Measurements from ENCODE around the gene DDIT3. TPM values are rescaled to one million over a fixed set of nuclear protein-coding genes. Genes with fewer than 3 reads are reported as not detected.

DDIT3 gene
- total and polyA plus RNA-seq, 2 experiments from 2014 or later = 33.8 to 44.2 TPM

DNA sequence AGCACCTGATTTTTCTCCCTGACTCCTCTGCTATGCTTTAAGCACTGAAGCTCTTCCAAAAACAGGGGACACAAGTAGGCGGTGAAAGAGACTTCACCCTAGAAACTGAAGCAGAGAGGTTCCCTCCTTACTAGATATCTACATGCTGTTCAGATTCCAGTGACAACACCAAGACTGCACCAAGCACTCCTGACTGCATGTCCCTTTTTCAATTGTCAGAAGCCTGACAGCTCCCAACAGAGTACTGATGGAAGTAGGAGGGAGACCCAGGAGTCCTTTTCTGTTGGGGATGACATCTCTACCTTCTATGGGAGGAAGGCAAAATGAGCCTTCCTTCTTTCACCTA lies 16.3 kb upstream of the DDIT3 start:
- Histone ChIP-seq H3K27ac (no peak overlapping the region), H3K9me3 (ENCODE audit: low read depth) (no peaks in the 10 kb centered on the region), H3K27me3 (no peaks in the 10 kb centered on the region), H3K4me1 (ENCODE audit: low read depth) (no peaks in the 10 kb centered on the region), H3K36me3 (peaks cover 35% of the 10 kb centered on the region), H3K4me3 (no peak overlapping the region)
- TF ChIP-seq, protein P1, sequence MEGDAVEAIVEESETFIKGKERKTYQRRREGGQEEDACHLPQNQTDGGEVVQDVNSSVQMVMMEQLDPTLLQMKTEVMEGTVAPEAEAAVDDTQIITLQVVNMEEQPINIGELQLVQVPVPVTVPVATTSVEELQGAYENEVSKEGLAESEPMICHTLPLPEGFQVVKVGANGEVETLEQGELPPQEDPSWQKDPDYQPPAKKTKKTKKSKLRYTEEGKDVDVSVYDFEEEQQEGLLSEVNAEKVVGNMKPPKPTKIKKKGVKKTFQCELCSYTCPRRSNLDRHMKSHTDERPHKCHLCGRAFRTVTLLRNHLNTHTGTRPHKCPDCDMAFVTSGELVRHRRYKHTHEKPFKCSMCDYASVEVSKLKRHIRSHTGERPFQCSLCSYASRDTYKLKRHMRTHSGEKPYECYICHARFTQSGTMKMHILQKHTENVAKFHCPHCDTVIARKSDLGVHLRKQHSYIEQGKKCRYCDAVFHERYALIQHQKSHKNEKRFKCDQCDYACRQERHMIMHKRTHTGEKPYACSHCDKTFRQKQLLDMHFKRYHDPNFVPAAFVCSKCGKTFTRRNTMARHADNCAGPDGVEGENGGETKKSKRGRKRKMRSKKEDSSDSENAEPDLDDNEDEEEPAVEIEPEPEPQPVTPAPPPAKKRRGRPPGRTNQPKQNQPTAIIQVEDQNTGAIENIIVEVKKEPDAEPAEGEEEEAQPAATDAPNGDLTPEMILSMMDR (IDR thresholded peaks at IDR 0.05; ENCODE audit: low read depth, low read length) = no peak
- DNase-seq (ENCODE audit: low read depth in 1 of 2, low spot score in 1 of 2) = no peak

DNA sequence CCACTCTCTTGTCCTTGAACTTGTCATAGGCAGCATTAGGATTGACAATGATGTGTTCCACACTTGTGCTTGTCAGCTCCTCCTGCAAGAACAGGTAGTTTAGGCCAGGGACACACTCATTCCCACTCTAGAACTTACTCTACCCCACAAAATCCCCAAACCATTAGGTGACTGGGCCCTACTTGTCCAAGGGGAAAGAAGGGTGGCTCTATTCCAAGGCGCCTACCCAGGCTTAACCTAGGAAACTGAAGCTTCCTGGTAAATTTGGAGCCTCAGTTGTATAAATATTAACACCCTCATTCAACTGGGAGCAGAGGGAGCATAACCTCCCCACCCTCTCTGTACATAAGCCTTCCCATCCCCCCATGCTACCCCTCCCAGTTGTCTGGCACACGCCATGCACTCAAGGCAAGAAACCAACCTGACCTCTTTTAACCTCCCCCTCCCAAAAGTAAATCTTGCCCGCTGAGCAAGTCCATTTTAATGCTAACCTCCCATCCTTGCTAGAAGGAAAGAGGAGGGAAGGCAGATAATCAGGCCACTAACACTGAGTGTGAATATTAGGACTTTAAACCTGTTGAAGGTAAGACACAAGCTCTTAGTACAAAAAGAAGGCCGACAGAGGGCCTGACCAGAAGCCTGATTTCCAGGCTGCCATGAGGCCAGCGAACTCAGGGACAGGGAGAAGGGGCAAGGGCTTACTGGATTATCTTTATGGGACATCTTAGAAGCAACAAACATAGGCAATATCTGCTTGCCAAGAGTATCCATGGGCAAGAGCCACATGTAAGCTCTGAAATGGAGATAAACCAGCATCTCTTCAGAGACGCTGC lies 15.7 kb upstream of the DDIT3 start:
- no peak for DNase-seq (ENCODE audit: low read depth in 1 of 2, low spot score in 1 of 2)
- TF ChIP-seq, protein P1 (IDR thresholded peaks at IDR 0.05; ENCODE audit: low read depth, low read length) = no peak
- peaks cover 37% of the 10 kb centered on the region for H3K36me3 ChIP-seq
- H3K27ac ChIP-seq = no peak overlapping the region
- H3K27me3 ChIP-seq = no peaks in the 10 kb centered on the region
- no peaks in the 10 kb centered on the region for H3K9me3 ChIP-seq (ENCODE audit: low read depth)
- H3K4me1 ChIP-seq (ENCODE audit: low read depth) = no peaks in the 10 kb centered on the region
- no peak overlapping the region for H3K4me3 ChIP-seq

DNA sequence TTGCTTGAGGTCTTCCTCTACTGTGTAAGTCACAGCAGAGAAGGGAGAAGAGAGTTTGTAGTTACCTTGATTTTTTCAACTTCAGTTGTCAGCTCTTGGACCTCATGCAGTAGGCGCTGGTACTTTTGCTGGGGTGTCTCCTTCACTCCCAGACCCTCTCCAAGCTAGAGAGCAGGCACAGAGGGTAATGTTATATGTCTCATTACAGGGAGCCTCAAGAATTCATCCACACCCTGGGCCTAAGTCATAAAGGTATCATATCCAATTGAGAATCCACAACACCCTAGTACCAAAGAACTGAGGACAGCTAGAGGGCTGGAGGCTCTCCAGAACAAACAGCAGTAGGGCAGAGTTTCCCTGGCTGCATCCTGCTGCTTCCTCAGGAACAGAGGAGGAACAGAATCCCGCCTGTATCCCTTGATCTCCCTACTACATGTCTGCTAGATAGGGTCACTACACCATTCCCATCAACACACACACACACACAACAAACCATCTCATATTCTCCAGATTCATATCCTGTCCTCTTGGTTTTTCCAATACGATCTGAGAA lies 14.8 kb upstream of the DDIT3 start:
- peaks cover 46% of the 10 kb centered on the region for H3K36me3 ChIP-seq
- TF ChIP-seq, protein P1 (IDR thresholded peaks at IDR 0.05; ENCODE audit: low read depth, low read length) = no peak
- H3K27me3 ChIP-seq = no peaks in the 10 kb centered on the region
- H3K27ac ChIP-seq = no peak overlapping the region
- no peak for DNase-seq (ENCODE audit: low read depth in 1 of 2, low spot score in 1 of 2)
- no peaks in the 10 kb centered on the region for H3K4me1 ChIP-seq (ENCODE audit: low read depth)
- H3K4me3 ChIP-seq = no peak overlapping the region
- no peaks in the 10 kb centered on the region for H3K9me3 ChIP-seq (ENCODE audit: low read depth)

DNA sequence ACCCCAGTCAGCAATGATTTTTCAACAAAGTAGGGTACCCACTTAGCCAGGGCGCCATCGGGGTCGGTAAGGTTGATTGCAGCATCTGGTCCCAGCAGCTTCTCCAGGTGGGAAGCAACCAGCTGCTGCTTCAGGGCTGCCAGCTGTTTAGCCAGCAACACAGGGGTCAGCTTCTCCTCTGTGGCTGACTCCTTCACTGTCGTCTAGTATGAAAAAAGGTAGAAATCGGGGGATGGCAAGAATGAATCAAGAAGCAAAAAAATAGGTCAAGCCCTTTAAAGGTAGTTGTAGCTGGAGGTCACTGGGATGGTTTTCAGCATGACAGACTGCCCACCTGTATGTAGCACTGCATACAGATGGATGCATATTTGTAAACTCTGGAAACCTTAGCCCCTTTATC lies 13.9 kb upstream of the DDIT3 start:
- peaks cover 50% of the 10 kb centered on the region for H3K36me3 ChIP-seq
- H3K4me3 ChIP-seq = no peak overlapping the region
- no peak overlapping the region for H3K27ac ChIP-seq
- H3K4me1 ChIP-seq (ENCODE audit: low read depth) = no peaks in the 10 kb centered on the region
- TF ChIP-seq, protein P1 (IDR thresholded peaks at IDR 0.05; ENCODE audit: low read depth, low read length) = no peak
- no peaks in the 10 kb centered on the region for H3K27me3 ChIP-seq
- DNase-seq (ENCODE audit: low read depth in 1 of 2, low spot score in 1 of 2) = no peak
- no peaks in the 10 kb centered on the region for H3K9me3 ChIP-seq (ENCODE audit: low read depth)

DNA sequence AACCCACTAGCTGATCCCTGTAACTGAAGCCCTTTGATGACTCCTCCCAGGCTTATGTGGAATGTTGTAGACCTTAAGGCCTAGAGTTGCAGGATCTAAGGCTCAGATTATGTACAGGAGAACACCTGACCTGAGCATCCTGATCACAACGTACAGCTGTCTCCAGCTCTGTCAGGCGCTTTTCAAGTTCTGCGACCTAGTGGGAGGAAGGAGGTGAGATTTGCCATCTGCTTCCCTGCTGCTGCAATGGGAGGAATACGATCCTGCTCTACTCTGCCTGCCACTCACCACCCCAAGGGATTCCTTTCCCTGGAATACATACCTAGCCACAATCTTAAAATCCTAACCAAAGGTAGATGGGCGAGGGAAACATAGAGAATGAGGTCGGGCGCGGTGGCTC lies 12.8 kb upstream of the DDIT3 start:
- DNase-seq (ENCODE audit: low read depth in 1 of 2, low spot score in 1 of 2) = no peak
- Histone ChIP-seq H3K9me3 (ENCODE audit: low read depth) (no peaks in the 10 kb centered on the region), H3K4me1 (ENCODE audit: low read depth) (no peaks in the 10 kb centered on the region), H3K4me3 (no peak overlapping the region), H3K27me3 (no peaks in the 10 kb centered on the region), H3K36me3 (peaks cover 61% of the 10 kb centered on the region), H3K27ac (no peak overlapping the region)
- TF ChIP-seq, protein P1 (IDR thresholded peaks at IDR 0.05; ENCODE audit: low read depth, low read length) = no peak

Measured in cardiac muscle cell (in vitro differentiated cells and primary cell).